Measurements from ENCODE around the gene P2RY8. TPM values are rescaled to one million over a fixed set of nuclear protein-coding genes. Genes with fewer than 3 reads are reported as not detected.

The P2RY8 gene
- total RNA-seq, 1 experiment from 2014 or later = 0.44 TPM

DNA sequence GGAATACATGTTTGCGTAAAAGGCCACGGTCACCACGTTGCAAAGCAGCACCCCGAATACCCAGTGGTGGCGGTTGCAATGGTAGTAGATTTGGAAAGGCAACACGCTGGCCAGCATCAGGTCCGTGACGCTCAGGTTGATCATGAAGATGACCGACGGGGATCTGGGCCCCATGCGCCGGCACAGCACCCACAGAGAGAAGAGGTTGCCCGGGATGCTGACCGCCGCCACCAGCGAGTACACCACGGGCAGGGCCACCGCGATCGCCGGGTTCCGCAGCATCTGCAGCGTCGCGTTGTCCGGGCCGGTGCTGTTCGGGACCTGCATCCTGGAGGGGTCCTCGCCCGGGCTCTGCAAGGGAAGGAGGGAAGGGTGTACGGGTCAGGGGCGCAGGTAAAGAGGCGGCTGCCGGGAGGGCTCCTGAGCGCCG lies 70.7 kb downstream of the P2RY8 start:
- POLR2A ChIA-PET = no interaction called here
- Histone ChIP-seq H3K36me3 (ENCODE audit: control insufficient read depth in 1 of 2, insufficient read depth in 2 of 2, low read length in 2 of 2) (no peaks in the 10 kb centered on the region), H3K4me3 (replicated peaks in 1 of 2; ENCODE audit: low read depth in 1 of 2, low read length in 2 of 2) (no peak overlapping the region), H2AFZ (ENCODE audit: low read depth, low read length, poor library complexity, severe bottlenecking) (no peak overlapping the region), H3K9me3 (ENCODE audit: control insufficient read depth in 1 of 2, insufficient read depth in 1 of 2, low read depth in 1 of 2, low read length in 2 of 2) (no peaks in the 10 kb centered on the region), H3K4me2 (ENCODE audit: low read length) (no peak overlapping the region), H3K9ac (ENCODE audit: low read length) (no peak overlapping the region), H3K9me2 (ENCODE audit: insufficient read depth) (no peaks in the 10 kb centered on the region), H3K79me2 (ENCODE audit: insufficient read depth, low read length) (no peaks in the 10 kb centered on the region), H3K4me1 (ENCODE audit: control insufficient read depth in 1 of 2, insufficient read depth in 2 of 2, low read length in 2 of 2) (peaks cover 0 to 7% of the 10 kb centered on the region in 2 experiments; a peak in 3 of 4 replicates), H3K27ac (ENCODE audit: low read depth, low read length) (no peak overlapping the region), H3K27me3 (ENCODE audit: insufficient read depth, low read length) (no peaks in the 10 kb centered on the region), H4K20me1 (ENCODE audit: insufficient read depth) (no peaks in the 10 kb centered on the region)
- ATAC-seq = no peak
- no peak for DNase-seq (ENCODE audit: low read depth, low spot score)
- intact Hi-C loops (cut with micrococcal nuclease) = no loop called here
- TF ChIP-seq CBX3 (IDR thresholded peaks at IDR 0.05; ENCODE audit: low read depth) (no peak), TCF7L2 (IDR thresholded peaks at IDR 0.05; ENCODE audit: borderline replicate concordance, extremely low read depth, insufficient read depth, insufficient read length) (no peak), SRF (IDR thresholded peaks at IDR 0.05; ENCODE audit: low read depth) (no peak), EGR1 (IDR thresholded peaks at IDR 0.05; ENCODE audit: low read depth) (no peak), JUND (IDR thresholded peaks at IDR 0.05) (no peak), ELF1 (IDR thresholded peaks at IDR 0.05; ENCODE audit: borderline replicate concordance, low read depth) (no peak), YY1 (IDR thresholded peaks at IDR 0.05; ENCODE audit: extremely low read depth, insufficient replicate concordance, low read depth, low read length) (no peak), ZNF274 (IDR thresholded peaks at IDR 0.05; ENCODE audit: low read depth, low read length) (no peak), CEBPB (IDR thresholded peaks at IDR 0.05; ENCODE audit: low read depth) (no peak), SIN3A (IDR thresholded peaks at IDR 0.05; ENCODE audit: low read depth) (no peak), FOSL1 (IDR thresholded peaks at IDR 0.05; ENCODE audit: low read depth) (no peak), SP1 (IDR thresholded peaks at IDR 0.05; ENCODE audit: low read depth) (no peak), RAD21 (IDR thresholded peaks at IDR 0.05; ENCODE audit: low read depth) (no peak)
- TF ChIP-seq, protein P1, sequence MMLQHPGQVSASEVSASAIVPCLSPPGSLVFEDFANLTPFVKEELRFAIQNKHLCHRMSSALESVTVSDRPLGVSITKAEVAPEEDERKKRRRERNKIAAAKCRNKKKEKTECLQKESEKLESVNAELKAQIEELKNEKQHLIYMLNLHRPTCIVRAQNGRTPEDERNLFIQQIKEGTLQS (IDR thresholded peaks at IDR 0.05) = no peak
- TF ChIP-seq, protein P2, sequence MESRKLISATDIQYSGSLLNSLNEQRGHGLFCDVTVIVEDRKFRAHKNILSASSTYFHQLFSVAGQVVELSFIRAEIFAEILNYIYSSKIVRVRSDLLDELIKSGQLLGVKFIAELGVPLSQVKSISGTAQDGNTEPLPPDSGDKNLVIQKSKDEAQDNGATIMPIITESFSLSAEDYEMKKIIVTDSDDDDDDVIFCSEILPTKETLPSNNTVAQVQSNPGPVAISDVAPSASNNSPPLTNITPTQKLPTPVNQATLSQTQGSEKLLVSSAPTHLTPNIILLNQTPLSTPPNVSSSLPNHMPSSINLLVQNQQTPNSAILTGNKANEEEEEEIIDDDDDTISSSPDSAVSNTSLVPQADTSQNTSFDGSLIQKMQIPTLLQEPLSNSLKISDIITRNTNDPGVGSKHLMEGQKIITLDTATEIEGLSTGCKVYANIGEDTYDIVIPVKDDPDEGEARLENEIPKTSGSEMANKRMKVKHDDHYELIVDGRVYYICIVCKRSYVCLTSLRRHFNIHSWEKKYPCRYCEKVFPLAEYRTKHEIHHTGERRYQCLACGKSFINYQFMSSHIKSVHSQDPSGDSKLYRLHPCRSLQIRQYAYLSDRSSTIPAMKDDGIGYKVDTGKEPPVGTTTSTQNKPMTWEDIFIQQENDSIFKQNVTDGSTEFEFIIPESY (IDR thresholded peaks at IDR 0.05; ENCODE audit: extremely low read depth, insufficient replicate concordance, low read length) = no peak
- TF ChIP-seq, protein P3, sequence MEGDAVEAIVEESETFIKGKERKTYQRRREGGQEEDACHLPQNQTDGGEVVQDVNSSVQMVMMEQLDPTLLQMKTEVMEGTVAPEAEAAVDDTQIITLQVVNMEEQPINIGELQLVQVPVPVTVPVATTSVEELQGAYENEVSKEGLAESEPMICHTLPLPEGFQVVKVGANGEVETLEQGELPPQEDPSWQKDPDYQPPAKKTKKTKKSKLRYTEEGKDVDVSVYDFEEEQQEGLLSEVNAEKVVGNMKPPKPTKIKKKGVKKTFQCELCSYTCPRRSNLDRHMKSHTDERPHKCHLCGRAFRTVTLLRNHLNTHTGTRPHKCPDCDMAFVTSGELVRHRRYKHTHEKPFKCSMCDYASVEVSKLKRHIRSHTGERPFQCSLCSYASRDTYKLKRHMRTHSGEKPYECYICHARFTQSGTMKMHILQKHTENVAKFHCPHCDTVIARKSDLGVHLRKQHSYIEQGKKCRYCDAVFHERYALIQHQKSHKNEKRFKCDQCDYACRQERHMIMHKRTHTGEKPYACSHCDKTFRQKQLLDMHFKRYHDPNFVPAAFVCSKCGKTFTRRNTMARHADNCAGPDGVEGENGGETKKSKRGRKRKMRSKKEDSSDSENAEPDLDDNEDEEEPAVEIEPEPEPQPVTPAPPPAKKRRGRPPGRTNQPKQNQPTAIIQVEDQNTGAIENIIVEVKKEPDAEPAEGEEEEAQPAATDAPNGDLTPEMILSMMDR (IDR thresholded peaks at IDR 0.05 in 2 of 3, conservative IDR thresholded peaks at IDR 0.05 in 1 of 3; ENCODE audit: borderline replicate concordance in 1 of 3, insufficient read depth in 1 of 3, low read depth in 2 of 3, low read length in 2 of 3) = no peak
- CTCF ChIA-PET = no interaction called here
- BruUV-seq (replicated peaks) = no TSS peak
- RAD21 ChIA-PET (ENCODE audit: low non-redundant PET in 1 of 2, low total read pairs in 2 of 2, uncharacterized antibody in 2 of 2, unreplicated experiment in 2 of 2) = no interaction called here

Data from HCT116 (cell line).